MM.1S (cell line): Measurements from ENCODE around the gene TPK1.

Experiments used
- EZH2phosphoT487 ChIP-seq: fragments of 300-600 bp; sonication (generic); IDR thresholded peaks from 2 replicates; pipeline ENCODE4 v1.6.1; 2018; ENCODE audit warnings: antibody characterized with exemption, low read length
- TF ChIP-seq, protein P1 (sequence below): fragments of 300-600 bp; sonication (generic); IDR thresholded peaks from 2 replicates; pipeline ENCODE4 v1.5.1; 2016; ENCODE audit warnings: antibody characterized with exemption, low read length, mixed read lengths

DNA sequence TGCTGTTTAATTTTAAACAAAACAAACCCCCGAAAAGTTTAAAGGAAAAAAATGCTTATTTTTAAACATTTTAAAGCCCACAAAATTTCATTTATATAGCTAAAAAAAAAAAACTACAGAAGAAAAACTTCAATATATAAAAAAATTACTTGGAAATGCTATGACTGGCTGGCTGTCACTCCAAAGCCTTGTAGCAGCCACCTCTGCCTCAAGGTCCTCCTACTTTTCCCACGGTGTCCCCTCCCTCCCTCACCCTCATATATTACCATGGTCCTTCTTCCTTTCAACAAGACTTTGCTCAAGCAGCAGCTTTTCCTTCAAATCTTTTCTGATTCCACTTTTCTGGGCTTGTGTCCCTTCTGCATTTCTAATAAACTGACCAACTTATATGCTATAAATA lies 122.0 kb downstream of the TPK1 start:
- TF ChIP-seq, protein P1, sequence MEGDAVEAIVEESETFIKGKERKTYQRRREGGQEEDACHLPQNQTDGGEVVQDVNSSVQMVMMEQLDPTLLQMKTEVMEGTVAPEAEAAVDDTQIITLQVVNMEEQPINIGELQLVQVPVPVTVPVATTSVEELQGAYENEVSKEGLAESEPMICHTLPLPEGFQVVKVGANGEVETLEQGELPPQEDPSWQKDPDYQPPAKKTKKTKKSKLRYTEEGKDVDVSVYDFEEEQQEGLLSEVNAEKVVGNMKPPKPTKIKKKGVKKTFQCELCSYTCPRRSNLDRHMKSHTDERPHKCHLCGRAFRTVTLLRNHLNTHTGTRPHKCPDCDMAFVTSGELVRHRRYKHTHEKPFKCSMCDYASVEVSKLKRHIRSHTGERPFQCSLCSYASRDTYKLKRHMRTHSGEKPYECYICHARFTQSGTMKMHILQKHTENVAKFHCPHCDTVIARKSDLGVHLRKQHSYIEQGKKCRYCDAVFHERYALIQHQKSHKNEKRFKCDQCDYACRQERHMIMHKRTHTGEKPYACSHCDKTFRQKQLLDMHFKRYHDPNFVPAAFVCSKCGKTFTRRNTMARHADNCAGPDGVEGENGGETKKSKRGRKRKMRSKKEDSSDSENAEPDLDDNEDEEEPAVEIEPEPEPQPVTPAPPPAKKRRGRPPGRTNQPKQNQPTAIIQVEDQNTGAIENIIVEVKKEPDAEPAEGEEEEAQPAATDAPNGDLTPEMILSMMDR: no peak
- TF ChIP-seq EZH2phosphoT487: no peak
